HG03045 (cell line): ENCODE data around the gene TASP1.
A peak's percentile ranks its signal among the peaks of the same experiment; 100 is the strongest.
"Not testable (repeated sequence)": the region's sequence is repeated elsewhere in the genome, so short reads cannot be mapped to it uniquely, and the experiment has no call there.

Source experiments
- ATAC-seq: cut with Tn5 transposase; IDR thresholded peaks from one replicate; pipeline ENCODE4 v1.9.1; 2021; ENCODE audit warnings: mild to moderate bottlenecking, moderate library complexity; ENCODE audit not compliant: unreplicated experiment

Gene TASP1

GRCh38 chr20:13638496-13639149 lies at the start of gene TASP1:
Gene TASP1, minus strand, starts transcription at chr20:13638932. Its CDS starts 8,854 bp downstream, at chr20:13630078.
- ATAC-seq, result peak; percentile 100

- ATAC-seq, result no peak
These were observed 49.1 kb upstream of the TASP1 start for GRCh38 chr20:13687815-13688214.

- no peak for ATAC-seq
These were observed 46.9 kb upstream of the TASP1 start for GRCh38 chr20:13685623-13686022.

GRCh38 chr20:13684566-13685222 lies 46.0 kb upstream of the TASP1 start:
- peak; percentile 78 for ATAC-seq

GRCh38 chr20:13683833-13684232 lies 45.1 kb upstream of the TASP1 start:
- no peak for ATAC-seq

GRCh38 chr20:13681248-13682125 lies 42.8 kb upstream of the TASP1 start:
- peak; percentile 79 for ATAC-seq

- ATAC-seq, result no peak
These were observed 40.2 kb upstream of the TASP1 start for GRCh38 chr20:13678944-13679343.

GRCh38 chr20:13677241-13677640 lies 38.5 kb upstream of the TASP1 start:
- no peak for ATAC-seq

- ATAC-seq, result no peak
These were observed 38.0 kb upstream of the TASP1 start for GRCh38 chr20:13676682-13677081.

GRCh38 chr20:13672690-13673089 lies 34.0 kb upstream of the TASP1 start:
- no peak for ATAC-seq

- no peak for ATAC-seq
These were observed 33.2 kb upstream of the TASP1 start for GRCh38 chr20:13671916-13672378.

GRCh38 chr20:13671512-13671911 lies 32.8 kb upstream of the TASP1 start:
- ATAC-seq, result no peak

GRCh38 chr20:13670160-13670559 lies 31.4 kb upstream of the TASP1 start:
- no peak for ATAC-seq

- no peak for ATAC-seq
These were observed 27.1 kb upstream of the TASP1 start for GRCh38 chr20:13665709-13666395.

- no peak for ATAC-seq
These were observed 22.4 kb upstream of the TASP1 start for GRCh38 chr20:13661070-13661685.

GRCh38 chr20:13659288-13659687 lies 20.6 kb upstream of the TASP1 start:
- ATAC-seq, result peak; percentile 86

- not testable (repeated sequence) for ATAC-seq
These were observed 19.3 kb upstream of the TASP1 start for GRCh38 chr20:13658060-13658459.

GRCh38 chr20:13656721-13657368 lies 18.1 kb upstream of the TASP1 start:
- no peak for ATAC-seq

- no peak for ATAC-seq
These were observed 15.8 kb upstream of the TASP1 start for GRCh38 chr20:13654463-13655023.

GRCh38 chr20:13650474-13650873 lies 11.7 kb upstream of the TASP1 start:
- no peak for ATAC-seq
